Superior temporal gyrus (tissue), 1 donor: Measurements from ENCODE around the gene WDR73.
A peak's percentile ranks its signal among the peaks of the same experiment; 100 is the strongest.

ENCODE experiments used
- DNase-seq: peaks from one replicate; pipeline ENCODE4 v3.0.0-alpha.2; 2016; ENCODE audit errors: extremely low spot score

Gene WDR73

GRCh38 chr15:84611631-84612030 is 42.5 kb downstream of the WDR73 start:
- DNase-seq = no peak

GRCh38 chr15:84609818-84610525 is 44.1 kb downstream of the WDR73 start:
- no peak for DNase-seq

GRCh38 chr15:84608707-84609284 is 45.3 kb downstream of the WDR73 start:
- DNase-seq = no peak

- DNase-seq = no peak
These were observed 47.4 kb downstream of the WDR73 start for GRCh38 chr15:84606653-84607120.

- no peak for DNase-seq
These were observed 48.6 kb downstream of the WDR73 start for GRCh38 chr15:84605554-84605882.

- DNase-seq = no peak
These were observed 49.1 kb downstream of the WDR73 start for GRCh38 chr15:84604826-84605553.

GRCh38 chr15:84603630-84604379 is 50.3 kb downstream of the WDR73 start:
- no peak for DNase-seq

- DNase-seq = no peak
These were observed 52.6 kb downstream of the WDR73 start for GRCh38 chr15:84601555-84601838.

GRCh38 chr15:84600687-84601554 is 53.2 kb downstream of the WDR73 start, which contains the start of gene ZSCAN2:
TSS of gene ZSCAN2 (plus strand) at chr15:84601009. CDS start at chr15:84603928, 2,919 bp downstream.
- peak; percentile 97 for DNase-seq

- DNase-seq = no peak
These were observed 53.8 kb downstream of the WDR73 start for GRCh38 chr15:84600331-84600686.

- no peak for DNase-seq
These were observed 54.2 kb downstream of the WDR73 start for GRCh38 chr15:84599906-84600305.

- DNase-seq = peak; percentile 70
These were observed 55.1 kb downstream of the WDR73 start for GRCh38 chr15:84598993-84599392.

- no peak for DNase-seq
These were observed 55.8 kb downstream of the WDR73 start for GRCh38 chr15:84598250-84598649.

GRCh38 chr15:84597296-84597695 is 56.8 kb downstream of the WDR73 start:
- no peak for DNase-seq

- no peak for DNase-seq
These were observed 58.4 kb downstream of the WDR73 start for GRCh38 chr15:84595660-84596059.

GRCh38 chr15:84594617-84595290 is 59.3 kb downstream of the WDR73 start:
- no peak for DNase-seq

- DNase-seq = no peak
These were observed 62.3 kb downstream of the WDR73 start for GRCh38 chr15:84591815-84592214.

GRCh38 chr15:84590406-84590805 is 63.7 kb downstream of the WDR73 start:
- DNase-seq = no peak
